ENCODE data around the gene LCE1C.

DNA sequence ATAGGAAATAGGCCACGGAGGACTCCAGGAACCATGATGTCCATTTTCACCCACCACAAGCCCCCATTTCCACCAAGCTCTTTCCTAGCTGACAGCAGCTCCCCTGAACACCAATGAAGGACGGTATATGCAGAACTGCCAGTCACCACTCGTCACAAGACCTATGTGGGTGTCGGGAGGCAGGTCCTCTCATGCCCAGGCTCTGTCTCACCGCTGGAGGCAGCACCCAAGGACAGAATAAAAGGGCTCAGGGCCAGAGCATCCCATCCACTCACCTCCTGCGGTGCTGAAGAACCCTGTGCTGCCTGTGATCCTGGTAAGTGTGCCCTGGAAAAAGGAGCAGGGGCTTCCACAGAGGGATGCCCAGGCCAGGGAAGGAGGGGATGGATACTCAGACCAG is 31.6 kb downstream of the LCE1C start, which contains the start of gene LCE1F:
- TF ChIP-seq, protein P1, sequence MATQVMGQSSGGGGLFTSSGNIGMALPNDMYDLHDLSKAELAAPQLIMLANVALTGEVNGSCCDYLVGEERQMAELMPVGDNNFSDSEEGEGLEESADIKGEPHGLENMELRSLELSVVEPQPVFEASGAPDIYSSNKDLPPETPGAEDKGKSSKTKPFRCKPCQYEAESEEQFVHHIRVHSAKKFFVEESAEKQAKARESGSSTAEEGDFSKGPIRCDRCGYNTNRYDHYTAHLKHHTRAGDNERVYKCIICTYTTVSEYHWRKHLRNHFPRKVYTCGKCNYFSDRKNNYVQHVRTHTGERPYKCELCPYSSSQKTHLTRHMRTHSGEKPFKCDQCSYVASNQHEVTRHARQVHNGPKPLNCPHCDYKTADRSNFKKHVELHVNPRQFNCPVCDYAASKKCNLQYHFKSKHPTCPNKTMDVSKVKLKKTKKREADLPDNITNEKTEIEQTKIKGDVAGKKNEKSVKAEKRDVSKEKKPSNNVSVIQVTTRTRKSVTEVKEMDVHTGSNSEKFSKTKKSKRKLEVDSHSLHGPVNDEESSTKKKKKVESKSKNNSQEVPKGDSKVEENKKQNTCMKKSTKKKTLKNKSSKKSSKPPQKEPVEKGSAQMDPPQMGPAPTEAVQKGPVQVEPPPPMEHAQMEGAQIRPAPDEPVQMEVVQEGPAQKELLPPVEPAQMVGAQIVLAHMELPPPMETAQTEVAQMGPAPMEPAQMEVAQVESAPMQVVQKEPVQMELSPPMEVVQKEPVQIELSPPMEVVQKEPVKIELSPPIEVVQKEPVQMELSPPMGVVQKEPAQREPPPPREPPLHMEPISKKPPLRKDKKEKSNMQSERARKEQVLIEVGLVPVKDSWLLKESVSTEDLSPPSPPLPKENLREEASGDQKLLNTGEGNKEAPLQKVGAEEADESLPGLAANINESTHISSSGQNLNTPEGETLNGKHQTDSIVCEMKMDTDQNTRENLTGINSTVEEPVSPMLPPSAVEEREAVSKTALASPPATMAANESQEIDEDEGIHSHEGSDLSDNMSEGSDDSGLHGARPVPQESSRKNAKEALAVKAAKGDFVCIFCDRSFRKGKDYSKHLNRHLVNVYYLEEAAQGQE (IDR thresholded peaks at IDR 0.05; ENCODE audit: low read depth) = no peak
- TF ChIP-seq RAD21 (IDR thresholded peaks at IDR 0.05; ENCODE audit: low read depth) (no peak), CEBPB (IDR thresholded peaks at IDR 0.05) (no peak), CREB1 (IDR thresholded peaks at IDR 0.05; ENCODE audit: low read depth) (no peak), TAF1 (IDR thresholded peaks at IDR 0.05; ENCODE audit: low read depth) (no peak), TEAD4 (IDR thresholded peaks at IDR 0.05) (no peak), TCF12 (IDR thresholded peaks at IDR 0.05; ENCODE audit: low read depth) (no peak), YY1 (IDR thresholded peaks at IDR 0.05; ENCODE audit: low read depth) (no peak)

Data from Ishikawa (cell line).